GM20000 (cell line): ENCODE data around the gene IFI16.
A peak's percentile ranks its signal among the peaks of the same experiment; 100 is the strongest.

Experiments used
- DNase-seq: peaks from one replicate; pipeline ENCODE4 v3.0.0; 2012; ENCODE audit warnings: low spot score
- TF ChIP-seq, protein P1 (sequence below): IDR thresholded peaks from 2 replicates; pipeline ENCODE4 v1.5.1; 2012; ENCODE audit warnings: mild to moderate bottlenecking, control low read depth; ENCODE audit errors: extremely low read depth, missing control alignments

The IFI16 gene

GRCh38 chr1:159088546-159089183 is 79.0 kb downstream of the IFI16 start:
- DNase-seq: no peak
- TF ChIP-seq, protein P1, sequence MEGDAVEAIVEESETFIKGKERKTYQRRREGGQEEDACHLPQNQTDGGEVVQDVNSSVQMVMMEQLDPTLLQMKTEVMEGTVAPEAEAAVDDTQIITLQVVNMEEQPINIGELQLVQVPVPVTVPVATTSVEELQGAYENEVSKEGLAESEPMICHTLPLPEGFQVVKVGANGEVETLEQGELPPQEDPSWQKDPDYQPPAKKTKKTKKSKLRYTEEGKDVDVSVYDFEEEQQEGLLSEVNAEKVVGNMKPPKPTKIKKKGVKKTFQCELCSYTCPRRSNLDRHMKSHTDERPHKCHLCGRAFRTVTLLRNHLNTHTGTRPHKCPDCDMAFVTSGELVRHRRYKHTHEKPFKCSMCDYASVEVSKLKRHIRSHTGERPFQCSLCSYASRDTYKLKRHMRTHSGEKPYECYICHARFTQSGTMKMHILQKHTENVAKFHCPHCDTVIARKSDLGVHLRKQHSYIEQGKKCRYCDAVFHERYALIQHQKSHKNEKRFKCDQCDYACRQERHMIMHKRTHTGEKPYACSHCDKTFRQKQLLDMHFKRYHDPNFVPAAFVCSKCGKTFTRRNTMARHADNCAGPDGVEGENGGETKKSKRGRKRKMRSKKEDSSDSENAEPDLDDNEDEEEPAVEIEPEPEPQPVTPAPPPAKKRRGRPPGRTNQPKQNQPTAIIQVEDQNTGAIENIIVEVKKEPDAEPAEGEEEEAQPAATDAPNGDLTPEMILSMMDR: no peak

DNA sequence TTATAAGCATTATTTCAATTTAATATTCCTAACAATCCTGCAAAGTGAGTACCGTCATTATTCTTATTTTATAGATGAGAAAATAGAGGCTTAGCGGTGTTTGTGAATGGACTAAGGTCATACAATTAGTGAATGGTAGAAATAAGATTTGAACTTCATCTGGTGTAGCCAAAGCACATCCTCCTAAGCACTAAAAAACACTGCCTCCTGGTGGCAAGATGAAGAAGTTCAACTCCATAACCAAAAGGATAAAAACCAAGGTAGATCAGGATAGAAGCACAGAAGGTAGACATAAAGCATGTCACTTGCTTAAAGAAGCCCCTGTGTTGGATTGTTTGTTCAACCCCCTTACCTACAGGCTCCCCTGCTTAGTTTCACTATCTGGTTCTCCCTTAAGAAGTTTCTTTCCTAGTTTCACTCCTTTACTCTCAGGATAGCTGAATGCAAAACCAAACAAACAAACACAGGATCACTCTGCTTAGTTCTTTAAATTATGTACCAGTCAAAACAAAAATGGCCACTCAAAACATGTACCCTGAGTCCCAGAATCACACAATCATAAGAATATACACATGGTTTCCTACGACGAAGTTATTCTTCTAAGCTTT is 79.6 kb downstream of the IFI16 start:
- peak; percentile 35 for DNase-seq

GRCh38 chr1:159090286-159091179 is 80.8 kb downstream of the IFI16 start:
- DNase-seq: no peak
- TF ChIP-seq, protein P1: no peak

More for the DNA sequence above, 79.6 kb downstream of the IFI16 start:
- TF ChIP-seq, protein P1: peak; percentile 37

GRCh38 chr1:159091180-159091560 is 81.5 kb downstream of the IFI16 start:
- DNase-seq: no peak
- TF ChIP-seq, protein P1: no peak

GRCh38 chr1:159091607-159092031 is 81.9 kb downstream of the IFI16 start:
- TF ChIP-seq, protein P1: no peak
- no peak for DNase-seq

- DNase-seq: no peak
These were observed 82.5 kb downstream of the IFI16 start for GRCh38 chr1:159092036-159092760.

More at GRCh38 chr1:159092036-159092760, 82.5 kb downstream of the IFI16 start:
- TF ChIP-seq, protein P1: no peak
